HG02973 (cell line): ENCODE data around the gene NR1I3.
"Not testable (repeated sequence)": the region's sequence is repeated elsewhere in the genome, so short reads cannot be mapped to it uniquely, and the experiment has no call there.

Experiments used
- ATAC-seq: cut with Tn5 transposase; IDR thresholded peaks from one replicate; pipeline ENCODE4 v1.9.1; 2021; ENCODE audit warnings: moderate library complexity; ENCODE audit not compliant: unreplicated experiment

The NR1I3 gene

GRCh38 chr1:161238039-161238473, at the start of gene NR1I3:
Gene NR1I3, minus strand, starts transcription at chr1:161238203. Its CDS starts 1,638 bp downstream, at chr1:161236565.
- no peak for ATAC-seq

GRCh38 chr1:161287482-161288054, 49.6 kb upstream of the NR1I3 start:
- ATAC-seq = no peak

- no peak for ATAC-seq
Measured at GRCh38 chr1:161285521-161285920, 47.5 kb upstream of the NR1I3 start.

GRCh38 chr1:161285113-161285512, 47.1 kb upstream of the NR1I3 start:
- ATAC-seq = no peak

GRCh38 chr1:161282991-161283390, 45.0 kb upstream of the NR1I3 start:
- no peak for ATAC-seq

- ATAC-seq = no peak
Measured at GRCh38 chr1:161274874-161275273, 36.9 kb upstream of the NR1I3 start.

- ATAC-seq = no peak
Measured at GRCh38 chr1:161273402-161273801, 35.4 kb upstream of the NR1I3 start.

- ATAC-seq = no peak
Measured at GRCh38 chr1:161267321-161267720, 29.3 kb upstream of the NR1I3 start.

- ATAC-seq = no peak
Measured at GRCh38 chr1:161266836-161267235, 28.8 kb upstream of the NR1I3 start.

- ATAC-seq = no peak
Measured at GRCh38 chr1:161266202-161266601, 28.2 kb upstream of the NR1I3 start.

GRCh38 chr1:161265305-161265704, 27.3 kb upstream of the NR1I3 start:
- no peak for ATAC-seq

GRCh38 chr1:161261261-161262235, 23.5 kb upstream of the NR1I3 start:
- ATAC-seq = no peak

GRCh38 chr1:161260376-161261260, 22.6 kb upstream of the NR1I3 start:
- no peak for ATAC-seq

- no peak for ATAC-seq
Measured at GRCh38 chr1:161259765-161260164, 21.8 kb upstream of the NR1I3 start.

- no peak for ATAC-seq
Measured at GRCh38 chr1:161259345-161259702, 21.3 kb upstream of the NR1I3 start.

GRCh38 chr1:161258439-161259344, 20.7 kb upstream of the NR1I3 start, which contains the start of gene PCP4L1:
Gene PCP4L1, plus strand, starts transcription at chr1:161258745. Its CDS starts 230 bp downstream, at chr1:161258975.
- ATAC-seq = no peak

GRCh38 chr1:161257109-161257508, 19.1 kb upstream of the NR1I3 start:
- not testable (repeated sequence) for ATAC-seq

GRCh38 chr1:161255955-161256520, 18.0 kb upstream of the NR1I3 start:
- ATAC-seq = not testable (repeated sequence)

GRCh38 chr1:161255302-161255701, 17.3 kb upstream of the NR1I3 start:
- not testable (repeated sequence) for ATAC-seq

GRCh38 chr1:161251579-161251978, 13.6 kb upstream of the NR1I3 start:
- no peak for ATAC-seq
